ENCODE measurements around the gene CREM.

DNA sequence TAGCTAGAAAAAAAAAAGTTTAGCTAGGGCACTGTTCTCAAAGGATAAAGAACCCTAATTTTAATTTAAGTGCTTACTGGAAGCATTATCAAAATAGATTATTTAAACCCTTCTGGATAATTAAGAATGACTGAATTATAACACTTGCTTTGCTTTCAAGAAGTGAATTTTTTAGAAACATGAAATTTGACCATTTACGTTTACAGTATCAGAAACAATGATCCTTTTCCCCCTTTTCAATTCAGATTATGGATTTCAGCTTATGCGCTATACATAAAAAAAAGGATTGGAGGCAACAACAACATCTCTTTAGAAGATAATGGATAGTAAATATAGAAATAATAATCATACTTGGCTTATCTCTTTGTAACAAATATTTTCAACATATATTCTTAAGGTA lies 39.2 kb downstream of the CREM start:
- TF ChIP-seq, protein P1, sequence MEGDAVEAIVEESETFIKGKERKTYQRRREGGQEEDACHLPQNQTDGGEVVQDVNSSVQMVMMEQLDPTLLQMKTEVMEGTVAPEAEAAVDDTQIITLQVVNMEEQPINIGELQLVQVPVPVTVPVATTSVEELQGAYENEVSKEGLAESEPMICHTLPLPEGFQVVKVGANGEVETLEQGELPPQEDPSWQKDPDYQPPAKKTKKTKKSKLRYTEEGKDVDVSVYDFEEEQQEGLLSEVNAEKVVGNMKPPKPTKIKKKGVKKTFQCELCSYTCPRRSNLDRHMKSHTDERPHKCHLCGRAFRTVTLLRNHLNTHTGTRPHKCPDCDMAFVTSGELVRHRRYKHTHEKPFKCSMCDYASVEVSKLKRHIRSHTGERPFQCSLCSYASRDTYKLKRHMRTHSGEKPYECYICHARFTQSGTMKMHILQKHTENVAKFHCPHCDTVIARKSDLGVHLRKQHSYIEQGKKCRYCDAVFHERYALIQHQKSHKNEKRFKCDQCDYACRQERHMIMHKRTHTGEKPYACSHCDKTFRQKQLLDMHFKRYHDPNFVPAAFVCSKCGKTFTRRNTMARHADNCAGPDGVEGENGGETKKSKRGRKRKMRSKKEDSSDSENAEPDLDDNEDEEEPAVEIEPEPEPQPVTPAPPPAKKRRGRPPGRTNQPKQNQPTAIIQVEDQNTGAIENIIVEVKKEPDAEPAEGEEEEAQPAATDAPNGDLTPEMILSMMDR (conservative IDR thresholded peaks at IDR 0.05; ENCODE audit: low read length) = no peak
- no peak for TF ChIP-seq EZH2phosphoT487 (IDR thresholded peaks at IDR 0.05; ENCODE audit: borderline replicate concordance)

Measured in Loucy (cell line).